ENCODE measurements around the gene COL19A1. TPM values are rescaled to one million over a fixed set of nuclear protein-coding genes. Genes with fewer than 3 reads are reported as not detected.

Gene COL19A1
- total and polyA plus RNA-seq, 2 of the 13 experiments (the other 11 are each of a cell fraction or from before 2014, with no cell fraction given), result not detected

GRCh38 chr6:69827276-69827893 is 39.0 kb upstream of the COL19A1 start:
- intact Hi-C loops (cut with micrococcal nuclease; ENCODE audit: unreplicated experiment) (no loop called here), in situ Hi-C loops (cut with HindIII; ENCODE audit: extremely low pct_ligation_motif_present, low pct_unique_long_range_greater_than_20kb) (no loop called here)
- H3K4me1 ChIP-seq (ENCODE audit: insufficient read depth, low read length), result peaks cover 9% of the 10 kb centered on the region
- no peaks in the 10 kb centered on the region for H4K20me1 ChIP-seq (ENCODE audit: insufficient read depth, low read length)
- no peak overlapping the region for H2AFZ ChIP-seq (ENCODE audit: low read length)
- no peak overlapping the region for H3K9ac ChIP-seq (ENCODE audit: insufficient read depth, low read depth, low read length)
- H3K36me3 ChIP-seq (replicated peaks in 1 of 2; ENCODE audit: control insufficient read depth in 1 of 2, insufficient read depth in 2 of 2, low read length in 2 of 2), result no peaks in the 10 kb centered on the region
- no peaks in the 10 kb centered on the region for H3K9me3 ChIP-seq (ENCODE audit: low read length)
- WGBS (ENCODE audit: low lambda C conversion rate), result 90% methylated on average over 2 of the region's 2 CpGs
- ChIA-PET CTCF (ENCODE audit: low intra/inter-chr PET ratio, low total read pairs) (no interaction called here), POLR2A (no interaction called here)
- H3K4me2 ChIP-seq (ENCODE audit: low read depth, low read length), result no peak overlapping the region
- H3K4me3 ChIP-seq (replicated peaks in 1 of 3; ENCODE audit: insufficient read depth in 1 of 3, low read depth in 2 of 3, low read length in 3 of 3), result no peak overlapping the region
- FAIRE-seq (no peak), ATAC-seq (no peak), DNase-seq (ENCODE audit: low spot score) (no peak)
- H3K79me2 ChIP-seq (ENCODE audit: insufficient read depth, low read length), result no peaks in the 10 kb centered on the region
- no peak overlapping the region for H3K27ac ChIP-seq (ENCODE audit: extremely low read length, insufficient read depth, low read length)
- no TSS peak for BruUV-seq (replicated peaks)
- TF ChIP-seq ZGPAT (CRISPR knock-in tag; IDR thresholded peaks at IDR 0.05) (no peak), ZNF124 (CRISPR knock-in tag; IDR thresholded peaks at IDR 0.05) (no peak), PHB2 (IDR thresholded peaks at IDR 0.05; ENCODE audit: partially characterized antibody) (no peak), MTA3 (CRISPR knock-in tag; IDR thresholded peaks at IDR 0.05) (no peak), ZFYVE20 (CRISPR knock-in tag; IDR thresholded peaks at IDR 0.05; ENCODE audit: borderline replicate concordance, low read depth) (no peak), ARHGAP35 (CRISPR knock-in tag; IDR thresholded peaks at IDR 0.05; ENCODE audit: borderline replicate concordance) (no peak), HHEX (CRISPR knock-in tag; IDR thresholded peaks at IDR 0.05) (no peak), ZNF503 (CRISPR knock-in tag; IDR thresholded peaks at IDR 0.05) (no peak), ZNF678 (CRISPR knock-in tag; IDR thresholded peaks at IDR 0.05) (no peak), ZNF101 (CRISPR knock-in tag; IDR thresholded peaks at IDR 0.05; ENCODE audit: borderline replicate concordance, low read depth) (no peak), PRDM10 (CRISPR knock-in tag; IDR thresholded peaks at IDR 0.05; ENCODE audit: low read depth) (no peak), ZSCAN22 (CRISPR knock-in tag; IDR thresholded peaks at IDR 0.05) (no peak), ZFP62 (CRISPR knock-in tag; IDR thresholded peaks at IDR 0.05) (no peak), MAFK (conservative IDR thresholded peaks at IDR 0.05 in 1 of 2, IDR thresholded peaks at IDR 0.05 in 1 of 2; ENCODE audit: low read length in 2 of 2) (no peak), ZNF496 (CRISPR knock-in tag; IDR thresholded peaks at IDR 0.05; ENCODE audit: insufficient replicate concordance) (no peak), POLR2AphosphoS5 (IDR thresholded peaks at IDR 0.05; ENCODE audit: low read depth, low read length) (no peak), SRSF1 (optimal IDR thresholded peaks at IDR 0.05; ENCODE audit: low read depth, low read length) (no peak), REPIN1 (CRISPR knock-in tag; IDR thresholded peaks at IDR 0.05; ENCODE audit: borderline replicate concordance, low read depth) (no peak)
- H3K27me3 ChIP-seq (ENCODE audit: control insufficient read depth in 1 of 2, insufficient read depth in 2 of 2, low read length in 2 of 2), result no peaks in the 10 kb centered on the region
